Right atrium auricular region (tissue), 2 donors: ENCODE measurements around the gene ZDHHC8. TPM values are rescaled to one million over a fixed set of nuclear protein-coding genes. Genes with fewer than 3 reads are reported as not detected.

ENCODE experiments used
- DNase-seq: peaks from one replicate; pipeline ENCODE4 v3.0.0-alpha.2; 2019; ENCODE audit warnings: low spot score
- H3K27ac ChIP-seq, 2 donors: fragments of 200-600 bp; sonication (generic); 1 replicate in 1 of 2; 2 replicates in 1 of 2; pipeline ENCODE4 v1.5.1; 2016 to 2019
- H3K27me3 ChIP-seq, 2 donors: fragments of 200-600 bp; sonication (generic); one replicate each; pipeline versions ENCODE4 v1.5.1 to v1.6.0; 2017 to 2019
- H3K36me3 ChIP-seq: fragments of 200-600 bp; sonication (generic); one replicate; pipeline ENCODE4 v1.5.1; 2016
- H3K4me1 ChIP-seq, 2 donors: fragments of 200-600 bp; sonication (generic); one replicate each; pipeline versions ENCODE4 v1.5.1 to v1.6.0; 2017 to 2019
- H3K4me3 ChIP-seq, 2 donors: fragments of 200-600 bp; sonication (generic); 1 replicate in 1 of 2; 2 replicates in 1 of 2; pipeline ENCODE4 v1.5.1; 2017 to 2019; ENCODE audit warnings: mild to moderate bottlenecking in 1 of 2, moderate library complexity in 1 of 2
- H3K9me3 ChIP-seq, 2 donors: fragments of 200-600 bp; sonication (generic); one replicate each; pipeline ENCODE4 v1.5.1; 2019
- CTCF ChIP-seq, 2 donors: fragments of 200-600 bp; sonication (generic); IDR thresholded peaks; one replicate each; pipeline ENCODE4 v1.5.1; 2019; ENCODE audit warnings: antibody characterized with exemption in 2 of 2
- total RNA-seq, 2 donors: library from RNA; depleted of rRNA; stranded (reverse); fragments of >200 nt; gene quantifications; one replicate each; pipeline ENCODE4 v1.1.0, GENCODE V29; 2016

ZDHHC8 gene
- total RNA-seq, 2 donors from 2014 or later, result 13.5 to 16.6 TPM

GRCh38 chr22:20089977-20090729, 41.5 kb upstream of the ZDHHC8 start:
- TF ChIP-seq CTCF (IDR thresholded peaks at IDR 0.05), result no peak
- Histone ChIP-seq H3K9me3 (no peaks in the 10 kb centered on the region), H3K36me3 (peaks cover 96% of the 10 kb centered on the region), H3K4me1 (peaks cover 0 to 7% of the 10 kb centered on the region in 2 donors), H3K27me3 (no peaks in the 10 kb centered on the region), H3K4me3 (no peak overlapping the region), H3K27ac (no peak overlapping the region)
- DNase-seq, result no peak

- DNase-seq, result no peak
- no peaks in the 10 kb centered on the region for H3K9me3 ChIP-seq
- no peaks in the 10 kb centered on the region for H3K27me3 ChIP-seq
- H3K4me1 ChIP-seq, result peaks cover 0 to under 1% of the 10 kb centered on the region in 2 donors
- TF ChIP-seq CTCF (IDR thresholded peaks at IDR 0.05), result no peak
- H3K36me3 ChIP-seq, result peaks cover 100% of the 10 kb centered on the region
- H3K4me3 ChIP-seq, result no peak overlapping the region
- H3K27ac ChIP-seq, result no peak overlapping the region
Measured at GRCh38 chr22:20090730-20091240, 40.8 kb upstream of the ZDHHC8 start.

- Histone ChIP-seq H3K4me1 (no peaks in the 10 kb centered on the region), H3K9me3 (peaks cover 0 to 5% of the 10 kb centered on the region in 2 donors), H3K27ac (no peak overlapping the region), H3K36me3 (peaks cover 100% of the 10 kb centered on the region), H3K27me3 (no peaks in the 10 kb centered on the region), H3K4me3 (no peak overlapping the region)
- no peak for TF ChIP-seq CTCF (IDR thresholded peaks at IDR 0.05)
- no peak for DNase-seq
Measured at GRCh38 chr22:20091690-20092476, 39.7 kb upstream of the ZDHHC8 start.

- H3K27ac ChIP-seq, result no peak overlapping the region
- peaks cover 0 to 7% of the 10 kb centered on the region in 2 donors for H3K9me3 ChIP-seq
- peaks cover 100% of the 10 kb centered on the region for H3K36me3 ChIP-seq
Measured at GRCh38 chr22:20092477-20092854, 39.1 kb upstream of the ZDHHC8 start.

More at GRCh38 chr22:20092477-20092854, 39.1 kb upstream of the ZDHHC8 start:
- Histone ChIP-seq H3K4me1 (no peaks in the 10 kb centered on the region), H3K4me3 (no peak overlapping the region), H3K27me3 (no peaks in the 10 kb centered on the region)
- no peak for TF ChIP-seq CTCF (IDR thresholded peaks at IDR 0.05)
- DNase-seq, result no peak
